ENCODE measurements around the gene ZNF605. TPM values are rescaled to one million over a fixed set of nuclear protein-coding genes. Genes with fewer than 3 reads are reported as not detected.
"Not testable (repeated sequence)": the region's sequence is repeated elsewhere in the genome, so short reads cannot be mapped to it uniquely, and the experiment has no call there.

Gene ZNF605
- total RNA-seq, 4 donors from 2014 or later = 3.2 to 10.1 (median 5.1) TPM

GRCh38 chr12:132942611-132943010 lies 13.5 kb downstream of the ZNF605 start:
- WGBS, 2 donors = 100% methylated on average over 1 to 8 of the region's 13 CpGs
- H3K27ac ChIP-seq = no peak overlapping the region
- H3K4me3 ChIP-seq = peak overlapping the region in 1 of 4 donors; percentile 21
- H3K27me3 ChIP-seq = no peaks in the 10 kb centered on the region
- peaks cover 24 to 81% (median 38%) of the 10 kb centered on the region in 3 donors for H3K36me3 ChIP-seq
- intact Hi-C loops (cut with DNase I) = no loop called here
- TF ChIP-seq POLR2A (IDR thresholded peaks at IDR 0.05) = no peak
- TF ChIP-seq CTCF (IDR thresholded peaks at IDR 0.05) = no peak
- H3K4me1 ChIP-seq = no peaks in the 10 kb centered on the region
- peaks cover 10 to 92% (median 81%) of the 10 kb centered on the region in 3 donors for H3K9me3 ChIP-seq
- no peak for DNase-seq

DNA sequence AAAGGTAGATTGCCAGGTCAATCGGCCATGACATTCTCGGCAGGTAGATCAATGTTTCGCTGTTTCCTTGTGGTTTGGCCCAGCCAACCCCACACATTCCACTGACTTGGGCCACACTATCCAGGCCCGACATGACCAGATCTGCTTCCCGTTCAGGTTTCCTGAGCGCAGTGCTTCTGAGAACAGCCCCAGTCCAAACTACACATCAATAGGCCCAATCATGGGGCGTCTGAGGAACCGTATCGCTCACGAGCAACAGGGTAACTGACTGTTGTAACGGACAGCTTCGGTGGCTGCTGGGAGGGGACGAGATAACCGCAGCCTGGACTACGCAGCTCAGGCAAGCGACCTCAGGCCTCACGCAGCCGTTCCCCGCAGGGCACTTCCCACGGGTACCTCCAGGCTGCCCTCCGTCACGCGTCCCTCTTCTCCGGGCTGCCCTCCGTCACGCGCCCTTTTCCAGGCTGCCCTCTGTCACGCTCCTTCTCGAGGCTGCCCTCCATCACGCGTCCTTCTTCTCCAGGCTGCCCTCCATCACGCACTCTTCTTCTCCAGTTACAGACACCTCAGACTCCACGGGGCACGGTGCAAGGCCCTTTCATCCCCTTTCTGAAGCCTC lies 14.7 kb downstream of the ZNF605 start:
- peaks cover 24 to 69% (median 32%) of the 10 kb centered on the region in 3 donors for H3K36me3 ChIP-seq
- intact Hi-C loops (cut with DNase I) = no loop called here
- H3K27ac ChIP-seq = no peak overlapping the region
- peaks cover 5 to 92% (median 79%) of the 10 kb centered on the region in 3 donors for H3K9me3 ChIP-seq
- H3K4me3 ChIP-seq = no peak overlapping the region
- 97 to 98% methylated on average over 33 to 34 of the region's 34 CpGs for WGBS, 2 donors
- TF ChIP-seq CTCF (IDR thresholded peaks at IDR 0.05) (no peak), POLR2A (IDR thresholded peaks at IDR 0.05) (no peak)
- H3K4me1 ChIP-seq = no peaks in the 10 kb centered on the region
- no peak for DNase-seq
- no peaks in the 10 kb centered on the region for H3K27me3 ChIP-seq

- TF ChIP-seq CTCF (IDR thresholded peaks at IDR 0.05) (no peak), POLR2A (IDR thresholded peaks at IDR 0.05) (no peak)
- no peaks in the 10 kb centered on the region for H3K27me3 ChIP-seq
- WGBS, 2 donors = 97 to 99% methylated on average over 10 to 14 of the region's 15 CpGs
- no peak overlapping the region for H3K27ac ChIP-seq
- H3K4me3 ChIP-seq = no peak overlapping the region
- H3K9me3 ChIP-seq = peaks cover 0 to 91% (median 77%) of the 10 kb centered on the region in 3 donors
- H3K36me3 ChIP-seq = peaks cover 24 to 57% (median 29%) of the 10 kb centered on the region in 3 donors
- DNase-seq = no peak
- no peaks in the 10 kb centered on the region for H3K4me1 ChIP-seq
- intact Hi-C loops (cut with DNase I) = no loop called here
These were observed 15.9 kb downstream of the ZNF605 start for GRCh38 chr12:132940071-132940719.

- intact Hi-C loops (cut with DNase I); H3K4me1 ChIP-seq; DNase-seq; H3K4me3 ChIP-seq; H3K27me3 ChIP-seq; H3K27ac ChIP-seq: not testable (repeated sequence)
- H3K36me3 ChIP-seq = peaks cover 14 to 44% (median 16%) of the 10 kb centered on the region in 3 donors
- WGBS, 2 donors = 98% methylated on average over 10 of the region's 25 CpGs; no CpG with 5 or more reads in 1 of the 2 donors
- H3K9me3 ChIP-seq = peaks cover 0 to 91% (median 76%) of the 10 kb centered on the region in 3 donors
These were observed 17.3 kb downstream of the ZNF605 start for GRCh38 chr12:132938807-132939206.

DNA sequence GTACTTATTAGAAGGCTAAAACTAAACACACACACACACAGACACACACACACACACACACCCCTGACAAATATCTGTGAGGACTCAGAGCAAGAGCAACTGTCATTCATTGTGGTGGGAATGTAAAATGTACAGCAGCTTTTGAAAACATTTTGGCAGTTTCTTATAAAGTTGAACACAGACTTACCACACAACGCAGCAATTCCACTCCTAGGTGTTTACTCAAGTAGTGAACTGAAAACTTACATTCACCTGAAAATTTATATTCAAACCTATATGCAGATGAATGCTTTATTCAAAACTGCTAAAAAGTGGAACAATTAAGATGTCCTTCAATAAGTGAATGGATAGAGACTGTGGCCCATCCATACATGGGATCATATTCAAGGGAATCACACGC lies 18.6 kb downstream of the ZNF605 start:
- Histone ChIP-seq H3K9me3 (peaks cover 0 to 91% (median 71%) of the 10 kb centered on the region in 3 donors), H3K36me3 (peaks cover 2 to 44% (median 3%) of the 10 kb centered on the region in 3 donors), H3K4me1 (no peaks in the 10 kb centered on the region), H3K27me3 (no peaks in the 10 kb centered on the region), H3K4me3 (no peak overlapping the region), H3K27ac (no peak overlapping the region)
- TF ChIP-seq POLR2A (IDR thresholded peaks at IDR 0.05) (no peak), CTCF (IDR thresholded peaks at IDR 0.05) (no peak)
- 93 to 98% methylated on average over 2 of the region's 2 CpGs for WGBS, 2 donors
- intact Hi-C loops (cut with DNase I) = no loop called here
- DNase-seq = no peak

- H3K4me3 ChIP-seq; H3K4me1 ChIP-seq; H3K27ac ChIP-seq; H3K27me3 ChIP-seq; DNase-seq; intact Hi-C loops (cut with DNase I): not testable (repeated sequence)
- WGBS, 2 donors = 93 to 98% methylated on average over 7 to 8 of the region's 8 CpGs
- peaks cover 0 to 44% (median 1%) of the 10 kb centered on the region in 3 donors for H3K36me3 ChIP-seq
- H3K9me3 ChIP-seq = peaks cover 0 to 91% (median 68%) of the 10 kb centered on the region in 3 donors
These were observed 19.2 kb downstream of the ZNF605 start for GRCh38 chr12:132936921-132937320.

Measured in esophagus squamous epithelium (tissue), 5 donors.